RWPE2 (cell line): Measurements from ENCODE around the gene NAT10.

Experiments
- ATAC-seq: fragments of 200-7000 bp; cut with Tn5 transposase; 3 replicates; pipeline ENCODE4 v1.9.1; 2021; ENCODE audit warnings: low read depth
- DNase-seq: peaks from one replicate; pipeline ENCODE4 v3.0.0-alpha.2; 2020; ENCODE audit warnings: low spot score
- H3K27ac ChIP-seq: fragments of 450-650 bp; 2 replicates; pipeline ENCODE4 v1.5.1; 2017; ENCODE audit warnings: mild to moderate bottlenecking; ENCODE audit not compliant: poor library complexity, severe bottlenecking
- H3K27me3 ChIP-seq: fragments of 250-450 bp; sonication (Bioruptor Pico); 2 replicates; pipeline ENCODE4 v1.5.1; 2021; ENCODE audit warnings: mild to moderate bottlenecking, moderate library complexity; ENCODE audit not compliant: insufficient read depth, poor library complexity, severe bottlenecking
- H3K36me3 ChIP-seq: fragments of 250-450 bp; sonication (Bioruptor Pico); 2 replicates; pipeline ENCODE4 v1.5.1; 2020; ENCODE audit warnings: low read depth, mild to moderate bottlenecking, moderate library complexity
- H3K4me1 ChIP-seq: fragments of 250-450 bp; sonication (Bioruptor Pico); 2 replicates; pipeline ENCODE4 v1.5.1; 2021; ENCODE audit warnings: mild to moderate bottlenecking, moderate library complexity; ENCODE audit not compliant: insufficient read depth, poor library complexity, severe bottlenecking
- H3K4me3 ChIP-seq: fragments of 250-450 bp; sonication (Bioruptor Pico); 2 replicates; pipeline ENCODE4 v1.5.1; 2021; ENCODE audit warnings: mild to moderate bottlenecking, moderate library complexity; ENCODE audit not compliant: severe bottlenecking
- H3K9me3 ChIP-seq: fragments of 250-450 bp; sonication (Bioruptor Pico); 2 replicates; pipeline ENCODE4 v1.5.1; 2021; ENCODE audit warnings: mild to moderate bottlenecking, moderate library complexity; ENCODE audit not compliant: severe bottlenecking
- TF ChIP-seq, protein P1 (sequence below): fragments of 450-650 bp; IDR thresholded peaks from one replicate; pipeline ENCODE4 v1.5.1; 2017; ENCODE audit warnings: mild to moderate bottlenecking, moderate library complexity; ENCODE audit not compliant: poor library complexity, severe bottlenecking

The NAT10 gene

DNA sequence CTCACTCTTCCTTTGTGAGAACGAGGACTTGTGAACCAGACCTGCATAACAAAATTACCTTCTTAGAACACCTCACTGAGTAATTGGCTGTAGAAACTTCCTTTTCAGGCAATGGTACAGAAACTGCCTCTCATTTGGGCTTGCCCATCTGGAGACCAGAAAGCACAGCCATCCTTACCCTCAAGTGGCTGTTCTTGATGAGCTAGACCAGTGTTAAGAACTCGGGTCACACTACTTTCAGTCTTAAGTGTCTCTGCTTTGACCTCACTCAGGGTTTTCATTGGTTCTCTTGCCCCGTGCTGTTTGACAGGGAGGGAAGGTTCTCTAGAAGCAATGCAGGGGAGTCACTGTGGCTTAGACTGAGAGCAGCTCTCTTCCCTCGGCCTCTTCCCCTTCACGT is 29.3 kb downstream of the NAT10 start:
- Histone ChIP-seq H3K36me3 (peaks cover 92% of the 10 kb centered on the region), H3K9me3 (no peaks in the 10 kb centered on the region), H3K27me3 (no peaks in the 10 kb centered on the region), H3K4me1 (no peaks in the 10 kb centered on the region), H3K4me3 (no peak overlapping the region), H3K27ac (no peak overlapping the region)
- DNase-seq = no peak
- no peak for ATAC-seq
- TF ChIP-seq, protein P1, sequence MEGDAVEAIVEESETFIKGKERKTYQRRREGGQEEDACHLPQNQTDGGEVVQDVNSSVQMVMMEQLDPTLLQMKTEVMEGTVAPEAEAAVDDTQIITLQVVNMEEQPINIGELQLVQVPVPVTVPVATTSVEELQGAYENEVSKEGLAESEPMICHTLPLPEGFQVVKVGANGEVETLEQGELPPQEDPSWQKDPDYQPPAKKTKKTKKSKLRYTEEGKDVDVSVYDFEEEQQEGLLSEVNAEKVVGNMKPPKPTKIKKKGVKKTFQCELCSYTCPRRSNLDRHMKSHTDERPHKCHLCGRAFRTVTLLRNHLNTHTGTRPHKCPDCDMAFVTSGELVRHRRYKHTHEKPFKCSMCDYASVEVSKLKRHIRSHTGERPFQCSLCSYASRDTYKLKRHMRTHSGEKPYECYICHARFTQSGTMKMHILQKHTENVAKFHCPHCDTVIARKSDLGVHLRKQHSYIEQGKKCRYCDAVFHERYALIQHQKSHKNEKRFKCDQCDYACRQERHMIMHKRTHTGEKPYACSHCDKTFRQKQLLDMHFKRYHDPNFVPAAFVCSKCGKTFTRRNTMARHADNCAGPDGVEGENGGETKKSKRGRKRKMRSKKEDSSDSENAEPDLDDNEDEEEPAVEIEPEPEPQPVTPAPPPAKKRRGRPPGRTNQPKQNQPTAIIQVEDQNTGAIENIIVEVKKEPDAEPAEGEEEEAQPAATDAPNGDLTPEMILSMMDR = no peak

DNA sequence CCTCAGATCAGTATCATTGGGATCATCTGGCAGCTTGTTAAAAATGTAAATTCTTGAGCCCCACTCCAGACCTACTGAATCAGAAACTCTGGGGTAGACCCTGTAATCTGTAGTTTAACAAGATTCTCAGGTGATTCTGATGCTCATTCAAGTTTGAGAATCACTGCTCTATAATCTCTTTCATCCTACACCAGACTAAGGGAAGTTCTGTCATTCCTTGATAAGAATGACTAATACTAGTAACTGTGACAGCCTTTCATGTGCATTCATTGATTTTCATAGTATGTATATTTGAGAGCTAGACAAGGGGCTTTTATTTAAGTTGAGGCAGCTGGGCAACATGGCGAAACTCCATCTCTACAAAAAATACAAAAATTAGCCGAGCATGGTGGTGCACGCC is 30.0 kb downstream of the NAT10 start:
- Histone ChIP-seq H3K27ac (no peak overlapping the region), H3K9me3 (no peaks in the 10 kb centered on the region), H3K36me3 (peaks cover 92% of the 10 kb centered on the region), H3K4me3 (no peak overlapping the region), H3K27me3 (no peaks in the 10 kb centered on the region), H3K4me1 (no peaks in the 10 kb centered on the region)
- DNase-seq (no peak), ATAC-seq (no peak)
- TF ChIP-seq, protein P1 = no peak

DNA sequence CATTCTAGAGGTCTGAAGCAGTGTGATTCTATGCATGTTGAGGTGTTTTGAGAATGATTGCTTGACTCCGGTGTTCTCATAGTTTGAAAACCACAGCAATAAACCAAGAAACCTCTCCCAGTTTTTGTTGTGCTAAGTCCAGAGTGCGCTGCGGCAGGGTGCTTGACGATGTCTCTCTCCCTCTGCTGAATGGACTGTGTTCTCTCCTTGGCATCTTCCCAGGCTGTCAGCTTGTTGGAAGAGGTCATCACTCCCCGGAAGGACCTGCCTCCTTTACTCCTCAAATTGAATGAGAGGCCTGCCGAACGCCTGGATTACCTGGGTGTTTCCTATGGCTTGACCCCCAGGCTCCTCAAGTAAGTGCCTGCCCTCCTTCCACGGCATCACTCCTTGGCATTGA is 31.0 kb downstream of the NAT10 start:
- Histone ChIP-seq H3K27ac (no peak overlapping the region), H3K4me3 (no peak overlapping the region), H3K4me1 (no peaks in the 10 kb centered on the region), H3K27me3 (no peaks in the 10 kb centered on the region), H3K36me3 (peaks cover 92% of the 10 kb centered on the region), H3K9me3 (no peaks in the 10 kb centered on the region)
- ATAC-seq (no peak), DNase-seq (no peak)
- TF ChIP-seq, protein P1 = no peak

DNA sequence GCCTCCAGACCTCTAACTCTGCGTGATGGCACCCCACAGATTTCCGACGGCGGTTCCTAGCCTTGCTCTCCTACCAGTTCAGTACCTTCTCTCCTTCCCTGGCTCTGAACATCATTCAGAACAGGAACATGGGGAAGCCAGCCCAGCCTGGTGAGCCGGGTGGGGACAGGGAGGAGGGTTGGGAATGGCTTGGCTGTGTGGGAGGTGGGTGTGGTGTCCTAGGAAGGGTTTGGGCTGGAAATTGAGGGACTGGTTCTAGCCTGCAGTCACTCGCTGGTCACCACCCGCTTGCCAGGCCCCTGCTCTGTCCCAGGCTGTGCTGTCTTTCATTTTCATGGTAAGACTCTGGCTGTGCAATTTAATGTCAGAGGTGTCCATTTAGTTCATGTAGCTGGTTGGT is 33.9 kb downstream of the NAT10 start:
- Histone ChIP-seq H3K36me3 (peaks cover 97% of the 10 kb centered on the region), H3K27me3 (no peaks in the 10 kb centered on the region)
- no peak for ATAC-seq

DNA sequence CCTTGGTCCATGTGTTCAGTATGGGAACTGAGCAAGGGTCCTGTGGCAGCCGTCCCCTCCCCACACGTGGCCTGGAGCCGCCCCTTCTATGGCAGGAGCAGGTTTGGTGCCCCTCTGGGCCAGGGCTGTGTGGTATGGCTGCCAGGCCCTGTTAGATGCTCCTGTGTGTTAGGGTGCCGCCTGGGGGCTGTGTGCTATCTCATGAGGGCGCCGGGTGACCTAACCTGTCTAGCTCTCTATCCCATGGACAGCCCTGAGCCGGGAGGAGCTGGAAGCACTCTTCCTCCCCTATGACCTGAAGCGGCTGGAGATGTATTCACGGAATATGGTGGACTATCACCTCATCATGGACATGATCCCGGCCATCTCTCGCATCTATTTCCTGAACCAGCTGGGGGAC is 34.7 kb downstream of the NAT10 start:
- no peaks in the 10 kb centered on the region for H3K4me1 ChIP-seq
- no peaks in the 10 kb centered on the region for H3K27me3 ChIP-seq
- H3K36me3 ChIP-seq = peaks cover 97% of the 10 kb centered on the region
- no peaks in the 10 kb centered on the region for H3K9me3 ChIP-seq
- no peak overlapping the region for H3K4me3 ChIP-seq
- no peak for DNase-seq
- no peak overlapping the region for H3K27ac ChIP-seq
- ATAC-seq = no peak
- TF ChIP-seq, protein P1 = no peak

More for the DNA sequence above, 33.9 kb downstream of the NAT10 start:
- no peak overlapping the region for H3K4me3 ChIP-seq
- no peak for DNase-seq
- H3K27ac ChIP-seq = no peak overlapping the region
- H3K9me3 ChIP-seq = no peaks in the 10 kb centered on the region
- no peaks in the 10 kb centered on the region for H3K4me1 ChIP-seq
- TF ChIP-seq, protein P1 = no peak
